RWPE2 (cell line): ENCODE measurements around the gene STING1.

ENCODE experiments used
- ATAC-seq: fragments of 200-7000 bp; cut with Tn5 transposase; 3 replicates; pipeline ENCODE4 v1.9.1; 2021; ENCODE audit warnings: low read depth
- DNase-seq: peaks from one replicate; pipeline ENCODE4 v3.0.0-alpha.2; 2020; ENCODE audit warnings: low spot score
- H3K27ac ChIP-seq: fragments of 450-650 bp; 2 replicates; pipeline ENCODE4 v1.5.1; 2017; ENCODE audit warnings: mild to moderate bottlenecking; ENCODE audit not compliant: poor library complexity, severe bottlenecking
- H3K27me3 ChIP-seq: fragments of 250-450 bp; sonication (Bioruptor Pico); 2 replicates; pipeline ENCODE4 v1.5.1; 2021; ENCODE audit warnings: mild to moderate bottlenecking, moderate library complexity; ENCODE audit not compliant: insufficient read depth, poor library complexity, severe bottlenecking
- H3K36me3 ChIP-seq: fragments of 250-450 bp; sonication (Bioruptor Pico); 2 replicates; pipeline ENCODE4 v1.5.1; 2020; ENCODE audit warnings: low read depth, mild to moderate bottlenecking, moderate library complexity
- H3K4me1 ChIP-seq: fragments of 250-450 bp; sonication (Bioruptor Pico); 2 replicates; pipeline ENCODE4 v1.5.1; 2021; ENCODE audit warnings: mild to moderate bottlenecking, moderate library complexity; ENCODE audit not compliant: insufficient read depth, poor library complexity, severe bottlenecking
- H3K4me3 ChIP-seq: fragments of 250-450 bp; sonication (Bioruptor Pico); 2 replicates; pipeline ENCODE4 v1.5.1; 2021; ENCODE audit warnings: mild to moderate bottlenecking, moderate library complexity; ENCODE audit not compliant: severe bottlenecking
- H3K9me3 ChIP-seq: fragments of 250-450 bp; sonication (Bioruptor Pico); 2 replicates; pipeline ENCODE4 v1.5.1; 2021; ENCODE audit warnings: mild to moderate bottlenecking, moderate library complexity; ENCODE audit not compliant: severe bottlenecking
- TF ChIP-seq, protein P1 (sequence below): fragments of 450-650 bp; IDR thresholded peaks from one replicate; pipeline ENCODE4 v1.5.1; 2017; ENCODE audit warnings: mild to moderate bottlenecking, moderate library complexity; ENCODE audit not compliant: poor library complexity, severe bottlenecking

Gene STING1

DNA sequence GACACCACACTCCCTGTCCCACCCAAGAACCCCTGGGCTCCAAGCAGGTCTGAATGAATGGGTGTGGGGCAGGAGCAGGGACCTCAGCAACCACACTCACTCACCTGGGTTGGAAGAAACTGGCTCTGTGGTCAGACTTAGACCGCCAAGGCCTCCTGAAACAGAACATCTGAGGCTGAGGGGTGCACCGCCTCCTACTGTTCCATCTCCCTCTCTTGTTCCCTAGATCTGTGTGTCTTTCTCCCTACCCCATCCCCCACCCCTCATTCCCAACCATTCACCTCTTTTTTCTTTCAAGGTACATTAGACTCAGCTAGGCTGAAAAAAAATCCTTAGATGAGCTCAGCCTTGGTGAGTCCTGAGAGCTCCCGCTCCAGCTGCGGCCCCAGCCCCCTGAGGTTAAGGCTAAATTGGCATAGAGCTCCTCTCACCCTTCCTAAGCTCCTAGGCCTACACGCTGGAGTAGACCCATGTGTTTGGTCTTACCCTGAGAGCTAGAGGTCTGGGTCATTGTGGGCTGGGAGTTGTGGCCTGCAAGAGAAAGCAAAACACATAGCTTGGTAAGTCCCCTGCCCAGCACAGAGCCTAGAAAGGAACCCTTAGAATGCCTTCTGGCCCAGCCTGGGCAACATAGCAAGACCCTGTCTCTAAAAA lies 24.8 kb downstream of the STING1 start:
- TF ChIP-seq, protein P1, sequence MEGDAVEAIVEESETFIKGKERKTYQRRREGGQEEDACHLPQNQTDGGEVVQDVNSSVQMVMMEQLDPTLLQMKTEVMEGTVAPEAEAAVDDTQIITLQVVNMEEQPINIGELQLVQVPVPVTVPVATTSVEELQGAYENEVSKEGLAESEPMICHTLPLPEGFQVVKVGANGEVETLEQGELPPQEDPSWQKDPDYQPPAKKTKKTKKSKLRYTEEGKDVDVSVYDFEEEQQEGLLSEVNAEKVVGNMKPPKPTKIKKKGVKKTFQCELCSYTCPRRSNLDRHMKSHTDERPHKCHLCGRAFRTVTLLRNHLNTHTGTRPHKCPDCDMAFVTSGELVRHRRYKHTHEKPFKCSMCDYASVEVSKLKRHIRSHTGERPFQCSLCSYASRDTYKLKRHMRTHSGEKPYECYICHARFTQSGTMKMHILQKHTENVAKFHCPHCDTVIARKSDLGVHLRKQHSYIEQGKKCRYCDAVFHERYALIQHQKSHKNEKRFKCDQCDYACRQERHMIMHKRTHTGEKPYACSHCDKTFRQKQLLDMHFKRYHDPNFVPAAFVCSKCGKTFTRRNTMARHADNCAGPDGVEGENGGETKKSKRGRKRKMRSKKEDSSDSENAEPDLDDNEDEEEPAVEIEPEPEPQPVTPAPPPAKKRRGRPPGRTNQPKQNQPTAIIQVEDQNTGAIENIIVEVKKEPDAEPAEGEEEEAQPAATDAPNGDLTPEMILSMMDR = no peak
- H3K27ac ChIP-seq = no peak overlapping the region
- ATAC-seq (no peak), DNase-seq (no peak)
- H3K36me3 ChIP-seq = no peaks in the 10 kb centered on the region
- no peaks in the 10 kb centered on the region for H3K9me3 ChIP-seq
- H3K4me3 ChIP-seq = no peak overlapping the region
- no peaks in the 10 kb centered on the region for H3K27me3 ChIP-seq
- peaks cover 3% of the 10 kb centered on the region for H3K4me1 ChIP-seq

DNA sequence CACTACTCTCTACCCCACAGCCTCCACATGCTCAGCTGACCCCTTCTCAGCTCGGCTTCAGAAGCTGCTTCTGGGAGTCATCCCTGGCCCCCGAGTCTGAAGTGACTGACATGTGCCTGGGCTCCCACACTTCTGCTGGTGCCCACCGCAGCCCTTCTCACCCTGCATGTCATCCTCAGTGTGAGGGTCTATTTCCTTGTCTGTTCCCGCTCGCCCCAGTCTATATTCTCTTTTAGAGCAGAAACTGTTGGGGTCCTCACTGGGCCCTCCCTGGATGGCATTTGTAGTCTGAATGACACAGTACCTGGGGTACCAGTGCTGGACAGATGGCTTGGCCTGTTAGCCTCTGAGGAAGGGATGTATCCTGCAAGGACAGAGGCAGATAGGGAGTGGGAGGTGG lies 25.3 kb downstream of the STING1 start:
- no peak overlapping the region for H3K27ac ChIP-seq
- H3K4me3 ChIP-seq = no peak overlapping the region
- TF ChIP-seq, protein P1 = no peak
- H3K4me1 ChIP-seq = peaks cover 3% of the 10 kb centered on the region
- no peak for ATAC-seq
- no peaks in the 10 kb centered on the region for H3K36me3 ChIP-seq
- no peak for DNase-seq
- H3K9me3 ChIP-seq = no peaks in the 10 kb centered on the region
- no peaks in the 10 kb centered on the region for H3K27me3 ChIP-seq

- Histone ChIP-seq H3K27ac (no peak overlapping the region), H3K4me1 (peaks cover 3% of the 10 kb centered on the region), H3K9me3 (no peaks in the 10 kb centered on the region), H3K4me3 (no peak overlapping the region), H3K27me3 (no peaks in the 10 kb centered on the region), H3K36me3 (no peaks in the 10 kb centered on the region)
- no peak for DNase-seq
- ATAC-seq = no peak
- TF ChIP-seq, protein P1 = no peak
Measured at GRCh38 chr5:139456776-139457175, 25.8 kb downstream of the STING1 start.

- TF ChIP-seq, protein P1 = no peak
- no peak overlapping the region for H3K27ac ChIP-seq
- ATAC-seq (peak; percentile 11; the same call in 1 of the 3 replicates), DNase-seq (no peak)
- no peaks in the 10 kb centered on the region for H3K27me3 ChIP-seq
- H3K4me1 ChIP-seq = peaks cover 3% of the 10 kb centered on the region
- H3K9me3 ChIP-seq = no peaks in the 10 kb centered on the region
- H3K4me3 ChIP-seq = no peak overlapping the region
- H3K36me3 ChIP-seq = no peaks in the 10 kb centered on the region
Measured at GRCh38 chr5:139454568-139455290, 27.8 kb downstream of the STING1 start.
